ENCODE data around the gene ZDHHC7. TPM values are rescaled to one million over a fixed set of nuclear protein-coding genes. Genes with fewer than 3 reads are reported as not detected.

ZDHHC7 gene
- total and polyA plus RNA-seq, 2 experiments from 2014 or later, result 39.9 to 95.2 TPM

DNA sequence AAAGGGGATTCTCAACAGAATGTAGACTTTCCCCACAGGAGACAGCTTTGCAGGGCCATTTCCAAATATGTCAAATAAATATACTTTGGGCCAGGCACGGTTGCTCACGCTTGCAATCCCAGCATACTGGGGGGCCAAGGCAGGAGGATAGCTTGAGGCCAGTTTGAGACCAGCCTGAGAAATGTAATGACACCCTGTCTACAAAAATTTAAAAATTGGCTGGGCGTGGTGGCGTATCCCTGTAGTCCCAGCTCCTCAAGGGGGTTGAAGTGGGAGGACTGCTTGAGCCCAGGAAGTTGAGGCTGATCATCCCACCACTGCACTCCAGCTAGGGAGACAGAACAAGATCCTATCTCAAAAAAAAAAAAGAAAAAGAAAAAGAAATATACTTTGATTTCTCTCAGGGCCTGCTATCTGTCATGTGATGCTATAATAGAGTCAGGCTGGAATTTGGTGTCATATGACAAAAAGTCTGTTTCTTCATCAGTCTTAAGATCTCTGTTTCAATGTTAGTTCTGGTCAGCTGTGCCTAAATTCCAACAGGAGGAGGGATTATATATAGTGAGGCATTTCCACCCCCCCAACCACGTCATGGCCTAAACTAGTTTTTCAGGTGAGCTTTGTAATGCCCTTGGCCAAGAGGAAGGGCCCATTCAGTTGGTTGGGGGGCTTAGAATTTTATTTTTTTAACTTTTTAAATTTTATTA, 4.3 kb upstream of the ZDHHC7 start:
- H3K27ac ChIP-seq, result no peak overlapping the region
- 89 to 96% methylated on average over 5 of the region's 5 CpGs for WGBS, 2 experiments (ENCODE audit: low coverage in 1 of 2, low lambda C conversion rate in 2 of 2, missing lambda C conversion rate in 2 of 2)

DNA sequence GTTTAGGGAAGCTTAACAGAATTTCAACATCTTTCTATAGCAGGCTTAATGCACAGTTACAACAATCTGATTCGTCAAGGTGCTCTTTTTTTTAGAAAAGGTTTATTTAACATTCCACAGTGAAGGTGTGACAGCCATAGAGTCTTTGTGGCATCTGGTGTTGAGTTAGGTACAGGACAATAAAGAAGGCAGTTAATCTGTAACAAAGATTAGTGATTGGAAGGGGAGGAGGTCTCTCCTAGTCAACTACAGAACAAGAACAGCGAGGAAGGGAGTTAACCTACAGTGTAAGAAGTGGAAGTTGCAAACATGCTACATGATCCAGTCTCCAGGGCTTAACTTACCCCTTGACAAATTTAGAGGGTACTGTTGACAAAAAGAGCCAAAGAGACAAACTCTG, 3.0 kb upstream of the ZDHHC7 start:
- Histone ChIP-seq H3K9ac (no peak overlapping the region), H3K4me3 (no peak overlapping the region), H3K9me3 (ENCODE audit: low read depth) (no peaks in the 10 kb centered on the region), H3F3A (ENCODE audit: insufficient read depth) (no peaks in the 10 kb centered on the region), H3K4me1 (ENCODE audit: insufficient read depth) (peaks cover 7% of the 10 kb centered on the region), H2AFZ (no peak overlapping the region), H4K20me1 (ENCODE audit: insufficient read depth) (no peaks in the 10 kb centered on the region), H3K9me2 (ENCODE audit: insufficient read depth) (no peaks in the 10 kb centered on the region), H3K79me2 (ENCODE audit: insufficient read depth) (peaks cover 18% of the 10 kb centered on the region), H3K36me3 (ENCODE audit: low read depth) (0 out of 2 replicates have a peak, but pooled peaks cover 1% of the 10 kb centered on the region), H3K27ac (no peak overlapping the region), H3K4me2 (ENCODE audit: unreplicated experiment) (no peak overlapping the region), H3K27me3 (replicated peaks; ENCODE audit: insufficient read depth) (no peaks in the 10 kb centered on the region)
- 83 to 92% methylated on average over 2 of the region's 2 CpGs for WGBS, 2 experiments (ENCODE audit: low coverage in 1 of 2, low lambda C conversion rate in 2 of 2, missing lambda C conversion rate in 2 of 2)
- no peak for DNase-seq
- in situ Hi-C loops (cut with MboI), result no loop called here
- no peak for TF ChIP-seq EZH2phosphoT487 (IDR thresholded peaks at IDR 0.05; ENCODE audit: insufficient read depth, low read depth)
- no peak for TF ChIP-seq EZH2 (IDR thresholded peaks at IDR 0.05; ENCODE audit: insufficient read depth, poor library complexity, severe bottlenecking)

More for the DNA sequence above, 4.3 kb upstream of the ZDHHC7 start:
- H3F3A ChIP-seq (ENCODE audit: insufficient read depth), result no peaks in the 10 kb centered on the region
- H3K9ac ChIP-seq, result no peak overlapping the region
- H3K4me1 ChIP-seq (ENCODE audit: insufficient read depth), result no peaks in the 10 kb centered on the region; the same call in 1 of the 2 replicates
- DNase-seq, result no peak
- no peak overlapping the region for H2AFZ ChIP-seq
- H3K36me3 ChIP-seq (ENCODE audit: low read depth), result no peaks in the 10 kb centered on the region
- H3K4me2 ChIP-seq (ENCODE audit: unreplicated experiment), result no peak overlapping the region
- no peak overlapping the region for H3K4me3 ChIP-seq
- in situ Hi-C loops (cut with MboI), result no loop called here
- no peaks in the 10 kb centered on the region for H4K20me1 ChIP-seq (ENCODE audit: insufficient read depth)
- H3K79me2 ChIP-seq (ENCODE audit: insufficient read depth), result peaks cover 4% of the 10 kb centered on the region
- no peak for TF ChIP-seq EZH2phosphoT487 (IDR thresholded peaks at IDR 0.05; ENCODE audit: insufficient read depth, low read depth)
- no peak for TF ChIP-seq EZH2 (IDR thresholded peaks at IDR 0.05; ENCODE audit: insufficient read depth, poor library complexity, severe bottlenecking)
- no peaks in the 10 kb centered on the region for H3K27me3 ChIP-seq (replicated peaks; ENCODE audit: insufficient read depth)
- H3K9me3 ChIP-seq (ENCODE audit: low read depth), result no peaks in the 10 kb centered on the region
- no peaks in the 10 kb centered on the region for H3K9me2 ChIP-seq (ENCODE audit: insufficient read depth)

DNA sequence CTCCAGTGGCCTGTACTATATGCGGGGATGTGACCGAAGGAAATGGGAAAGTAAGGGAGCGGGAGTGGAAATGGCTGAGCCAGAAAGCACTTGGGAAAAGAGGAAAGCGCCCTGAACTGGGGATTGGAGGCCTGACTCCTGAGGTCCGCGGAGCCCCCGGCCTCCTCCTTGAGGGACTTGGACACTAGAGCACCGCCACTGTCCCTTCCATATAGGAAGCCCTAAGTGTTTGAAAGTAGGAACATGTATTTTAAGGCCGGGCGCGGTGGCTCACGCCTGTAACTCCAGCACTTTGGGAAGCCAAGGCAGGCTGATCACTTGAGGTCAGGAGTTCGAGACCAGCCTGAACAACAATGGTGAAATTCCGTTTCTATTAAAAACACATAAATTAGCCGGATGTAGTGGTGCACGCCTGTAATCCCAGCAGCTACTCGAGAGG, 530 bp upstream of the ZDHHC7 start:
- 3% methylated on average over 17 of the region's 17 CpGs for WGBS, 2 experiments (ENCODE audit: low coverage in 1 of 2, low lambda C conversion rate in 2 of 2, missing lambda C conversion rate in 2 of 2)
- Histone ChIP-seq H3F3A (ENCODE audit: insufficient read depth) (peaks cover 7% of the 10 kb centered on the region), H2AFZ (peak overlapping the region; percentile 71), H3K79me2 (ENCODE audit: insufficient read depth) (peaks cover 42% of the 10 kb centered on the region), H3K4me3 (peak overlapping the region; percentile 97), H3K4me1 (ENCODE audit: insufficient read depth) (peaks cover 17% of the 10 kb centered on the region), H3K9me3 (ENCODE audit: low read depth) (no peaks in the 10 kb centered on the region), H3K4me2 (ENCODE audit: unreplicated experiment) (peak overlapping the region; percentile 76), H3K9me2 (ENCODE audit: insufficient read depth) (no peaks in the 10 kb centered on the region), H4K20me1 (ENCODE audit: insufficient read depth) (no peaks in the 10 kb centered on the region), H3K27me3 (replicated peaks; ENCODE audit: insufficient read depth) (no peaks in the 10 kb centered on the region), H3K27ac (peak overlapping the region; percentile 89), H3K36me3 (ENCODE audit: low read depth) (0 out of 2 replicates have a peak, but pooled peaks cover 4% of the 10 kb centered on the region), H3K9ac (peak overlapping the region; percentile 87)
- TF ChIP-seq EZH2 (IDR thresholded peaks at IDR 0.05; ENCODE audit: insufficient read depth, poor library complexity, severe bottlenecking) (no peak), EZH2phosphoT487 (IDR thresholded peaks at IDR 0.05; ENCODE audit: insufficient read depth, low read depth) (no peak)
- in situ Hi-C loops (cut with MboI), result no loop called here
- no peak for DNase-seq

DNA sequence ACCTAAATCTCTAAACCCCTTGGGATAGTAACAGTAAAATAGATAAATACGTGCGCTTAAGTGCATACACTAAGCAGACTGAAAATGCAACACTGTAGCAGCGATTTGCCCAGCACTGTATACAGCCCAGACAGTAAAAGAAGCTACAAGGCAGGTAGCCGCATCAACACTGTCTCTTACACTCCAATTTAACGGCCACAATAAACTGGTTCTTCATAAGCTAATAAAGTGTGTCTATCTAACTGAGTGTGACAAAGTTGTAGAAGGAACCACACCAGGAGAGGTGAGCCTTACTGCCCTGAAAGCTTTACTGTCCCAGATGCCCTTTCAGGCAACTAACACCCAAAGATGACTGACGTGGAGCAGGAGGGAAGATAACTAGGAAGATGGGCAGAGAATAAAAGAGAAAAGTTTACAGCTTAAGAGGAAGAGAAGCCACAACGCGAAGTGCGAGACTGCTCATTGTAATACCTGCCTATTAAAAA, 847 bp downstream of the ZDHHC7 start:
- no peaks in the 10 kb centered on the region for H4K20me1 ChIP-seq (ENCODE audit: insufficient read depth)
- peak overlapping the region; percentile 87 for H3K9ac ChIP-seq
- in situ Hi-C loops (cut with MboI), result no loop called here
- H3K9me2 ChIP-seq (ENCODE audit: insufficient read depth), result no peaks in the 10 kb centered on the region
- peaks cover 31% of the 10 kb centered on the region for H3K4me1 ChIP-seq (ENCODE audit: insufficient read depth)
- peak overlapping the region; percentile 97 for H3K4me3 ChIP-seq
- WGBS, 2 experiments (ENCODE audit: low coverage in 1 of 2, low lambda C conversion rate in 2 of 2, missing lambda C conversion rate in 2 of 2), result 17 to 20% methylated on average over 9 of the region's 9 CpGs
- no peak for TF ChIP-seq EZH2 (IDR thresholded peaks at IDR 0.05; ENCODE audit: insufficient read depth, poor library complexity, severe bottlenecking)
- no peak for TF ChIP-seq EZH2phosphoT487 (IDR thresholded peaks at IDR 0.05; ENCODE audit: insufficient read depth, low read depth)
- H3F3A ChIP-seq (ENCODE audit: insufficient read depth), result peaks cover 16% of the 10 kb centered on the region
- H2AFZ ChIP-seq, result peak overlapping the region; percentile 52
- no peaks in the 10 kb centered on the region for H3K9me3 ChIP-seq (ENCODE audit: low read depth)
- peaks cover 48% of the 10 kb centered on the region for H3K79me2 ChIP-seq (ENCODE audit: insufficient read depth)
- H3K4me2 ChIP-seq (ENCODE audit: unreplicated experiment), result peak overlapping the region; percentile 83
- H3K27ac ChIP-seq, result peak overlapping the region; percentile 89
- H3K36me3 ChIP-seq (ENCODE audit: low read depth), result 0 out of 2 replicates have a peak, but pooled peaks cover 4% of the 10 kb centered on the region
- H3K27me3 ChIP-seq (replicated peaks; ENCODE audit: insufficient read depth), result no peaks in the 10 kb centered on the region
- DNase-seq, result peak; percentile 52
